CD1c-positive myeloid dendritic cell (primary cell): Measurements from ENCODE around the gene LHFPL6.

ENCODE experiments used
- DNase-seq: peaks from one replicate; pipeline ENCODE4 v3.0.0-alpha.2; 2016; ENCODE audit errors: extremely low spot score

The LHFPL6 gene

DNA sequence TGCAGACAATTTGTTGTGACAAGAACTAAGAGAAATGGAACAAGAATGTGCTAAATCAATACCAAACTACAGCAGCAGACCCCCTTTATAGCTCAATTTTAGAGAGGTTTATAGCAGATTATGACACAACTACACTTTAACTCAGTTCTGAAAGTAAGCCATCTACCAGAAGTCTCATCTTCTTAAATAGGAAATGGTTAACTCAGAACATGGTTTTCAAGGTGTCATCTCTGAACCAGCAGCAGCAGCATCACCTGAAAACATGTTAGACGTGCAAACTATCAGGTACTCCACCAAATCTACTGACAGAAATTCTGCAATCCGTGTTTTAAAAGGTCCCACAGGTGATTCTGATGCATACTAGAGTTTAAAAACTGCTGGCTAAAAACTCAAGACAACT is 6.8 kb downstream of the LHFPL6 start:
- DNase-seq: no peak

GRCh38 chr13:39590466-39591036 is 12.4 kb downstream of the LHFPL6 start:
- DNase-seq: no peak

DNA sequence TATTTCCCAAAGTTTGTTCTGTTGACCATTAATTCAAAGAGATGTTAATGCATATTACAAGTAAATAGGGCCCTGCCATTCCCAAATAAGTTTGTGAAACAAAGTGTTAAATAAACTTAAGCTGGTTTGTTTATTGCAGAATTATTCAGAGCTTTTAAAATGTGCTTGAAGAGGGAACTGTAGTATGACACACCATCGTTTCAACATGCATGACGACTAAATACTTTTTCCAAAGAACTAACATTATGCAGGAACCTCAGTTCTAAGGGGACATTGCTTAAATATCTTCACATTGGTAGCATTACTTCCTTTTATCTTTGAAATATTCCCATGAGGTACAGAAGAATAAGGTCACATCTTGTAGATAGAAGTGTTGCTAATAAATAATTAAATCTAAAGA is 14.6 kb downstream of the LHFPL6 start:
- DNase-seq: no peak

DNA sequence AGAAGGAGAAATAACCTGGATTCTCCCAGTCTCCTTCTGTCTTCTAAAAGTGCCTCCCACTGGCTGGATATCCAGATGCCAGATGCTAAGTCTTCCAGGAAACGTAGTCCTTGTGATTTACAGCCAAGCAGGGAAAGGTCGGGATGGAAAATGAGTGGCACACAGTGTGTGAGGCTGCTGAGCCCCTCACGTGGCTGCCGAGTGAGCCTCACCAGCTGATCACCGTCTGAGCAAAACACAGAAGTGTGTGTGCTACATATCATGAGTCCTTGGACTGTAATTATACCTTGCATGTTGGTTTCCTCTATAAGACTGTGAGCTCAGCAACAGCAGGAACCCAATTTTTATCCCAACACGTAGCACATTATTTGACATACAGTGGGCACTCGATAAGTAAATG is 15.1 kb downstream of the LHFPL6 start:
- DNase-seq: no peak

DNA sequence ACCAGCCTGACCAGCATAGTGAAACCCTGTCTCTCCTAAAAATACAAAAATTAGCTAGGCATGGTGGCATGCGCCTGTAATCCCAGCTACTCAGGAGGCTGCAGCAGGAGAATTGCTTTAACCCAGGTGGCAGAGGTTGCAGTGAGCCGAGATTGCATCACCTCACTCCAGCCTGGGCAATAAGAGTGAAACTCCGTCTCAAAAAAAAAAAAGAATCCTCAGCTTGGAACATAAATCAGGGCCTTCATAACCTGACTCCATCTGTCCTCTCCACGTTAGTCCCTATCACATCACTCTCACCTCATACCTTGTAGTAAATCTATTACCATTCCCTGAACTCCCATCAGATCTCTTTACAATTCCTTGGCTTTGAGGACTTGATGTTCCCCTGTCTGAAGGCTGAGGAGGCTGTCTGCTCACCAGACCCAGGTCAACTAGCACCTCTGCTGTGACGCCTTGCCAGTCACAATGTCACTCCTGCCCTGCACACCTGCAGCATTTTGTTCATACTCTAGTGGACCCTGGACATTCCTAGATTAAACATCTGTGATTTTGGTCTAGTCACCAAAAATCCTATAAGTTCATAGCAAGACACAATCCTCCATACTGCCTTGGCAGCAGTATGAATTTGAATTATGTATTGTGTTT is 15.9 kb downstream of the LHFPL6 start:
- DNase-seq: no peak

GRCh38 chr13:39586151-39586550 is 16.8 kb downstream of the LHFPL6 start:
- DNase-seq: no peak

GRCh38 chr13:39585219-39585618 is 17.8 kb downstream of the LHFPL6 start:
- DNase-seq: no peak

GRCh38 chr13:39580881-39581575 is 22.0 kb downstream of the LHFPL6 start:
- DNase-seq: no peak

DNA sequence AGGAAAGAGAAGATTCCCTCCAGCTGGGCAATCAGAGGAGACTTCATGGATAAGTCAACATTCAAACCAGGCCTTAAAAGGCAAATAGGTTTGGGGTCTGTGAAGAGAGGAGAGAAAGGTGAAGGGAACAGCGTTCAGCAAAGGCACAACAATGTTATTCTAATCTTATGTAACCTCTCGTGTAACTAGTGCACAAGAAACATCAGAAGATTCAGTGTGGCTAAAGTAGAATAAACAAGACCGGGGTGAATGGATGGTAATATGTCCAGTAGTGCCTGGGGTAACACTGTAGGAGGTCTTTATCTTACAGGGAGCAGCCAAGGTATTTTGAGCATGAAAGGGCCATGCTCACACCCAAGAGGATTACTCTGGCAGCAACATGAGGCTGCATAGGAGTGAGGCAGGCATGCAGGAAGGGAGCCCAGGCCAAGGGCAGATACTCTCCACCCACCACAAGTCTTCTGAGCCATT is 24.1 kb downstream of the LHFPL6 start:
- DNase-seq: no peak

GRCh38 chr13:39577838-39578491 is 25.0 kb downstream of the LHFPL6 start:
- no peak for DNase-seq

DNA sequence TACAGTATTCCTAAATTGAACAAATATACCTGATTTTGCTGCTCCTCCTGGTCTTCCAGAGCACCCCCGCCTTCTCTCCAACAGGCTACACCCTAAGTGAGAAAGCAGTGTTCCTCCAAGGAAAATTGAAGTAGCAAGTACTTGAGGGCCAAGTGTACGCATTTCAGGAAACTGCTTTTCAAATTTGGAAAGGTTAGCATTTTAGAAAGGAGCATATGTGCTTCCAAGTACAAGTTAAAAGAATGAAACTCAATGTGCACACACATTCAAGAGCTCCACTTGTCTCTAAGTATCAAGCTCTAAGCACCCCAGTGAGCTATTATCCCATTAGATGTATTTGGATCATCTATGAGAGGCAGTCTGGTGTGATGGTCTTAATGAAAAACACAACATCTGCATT is 25.8 kb downstream of the LHFPL6 start:
- DNase-seq: no peak

- DNase-seq: no peak
These were observed 27.3 kb downstream of the LHFPL6 start for GRCh38 chr13:39575641-39576238.

DNA sequence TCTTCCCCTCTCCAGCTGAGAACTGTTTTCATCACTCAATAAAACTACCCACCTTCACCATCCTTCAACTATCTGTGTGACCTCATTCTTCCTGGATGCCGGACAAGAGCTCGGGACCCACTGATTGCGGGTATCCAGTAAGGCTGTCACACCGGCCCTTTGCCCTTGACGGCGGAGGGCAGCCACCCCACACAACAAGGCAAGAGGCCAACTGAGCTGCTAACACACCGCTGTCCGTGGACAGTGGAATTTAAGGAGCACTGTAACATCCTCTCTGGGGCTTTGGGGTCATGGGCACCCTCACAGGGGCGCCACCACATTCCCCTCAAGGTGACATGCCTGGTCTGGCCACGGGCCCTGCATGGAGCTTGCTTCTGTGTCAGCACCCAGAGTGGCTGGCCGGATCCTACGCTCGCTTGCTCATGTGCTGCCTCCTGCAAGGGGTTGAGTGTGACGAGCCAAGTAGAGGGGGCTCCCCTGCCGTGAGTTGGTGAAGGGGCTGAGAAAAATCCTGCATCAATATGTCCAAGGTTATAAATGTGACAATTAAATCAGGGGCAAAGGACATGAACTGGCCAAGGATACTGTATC is 31.4 kb downstream of the LHFPL6 start:
- DNase-seq: no peak

GRCh38 chr13:39567569-39567968 is 35.4 kb downstream of the LHFPL6 start:
- DNase-seq: no peak

- no peak for DNase-seq
These were observed 36.6 kb downstream of the LHFPL6 start for GRCh38 chr13:39566216-39566869.

- no peak for DNase-seq
These were observed 37.7 kb downstream of the LHFPL6 start for GRCh38 chr13:39565036-39565949.

- DNase-seq: no peak
These were observed 39.6 kb downstream of the LHFPL6 start for GRCh38 chr13:39563470-39563735.

DNA sequence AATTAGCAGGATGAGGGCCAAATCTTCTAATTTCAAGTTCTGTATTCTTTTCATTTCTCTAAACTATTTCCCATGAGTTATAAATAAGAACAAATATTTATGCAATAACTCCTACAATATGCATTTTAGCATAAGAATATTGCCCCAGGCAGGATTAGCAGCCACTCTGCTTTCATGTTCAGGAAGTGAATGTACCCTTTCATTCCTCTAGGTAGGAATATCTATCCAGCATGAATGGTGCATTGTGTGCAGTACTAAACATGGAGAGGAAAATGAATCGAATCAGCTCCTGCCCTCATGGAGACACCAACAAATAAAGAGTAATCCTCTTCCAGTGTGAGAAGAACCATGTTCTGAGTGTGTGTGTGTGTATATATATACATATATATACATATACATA is 41.0 kb downstream of the LHFPL6 start:
- DNase-seq: no peak

DNA sequence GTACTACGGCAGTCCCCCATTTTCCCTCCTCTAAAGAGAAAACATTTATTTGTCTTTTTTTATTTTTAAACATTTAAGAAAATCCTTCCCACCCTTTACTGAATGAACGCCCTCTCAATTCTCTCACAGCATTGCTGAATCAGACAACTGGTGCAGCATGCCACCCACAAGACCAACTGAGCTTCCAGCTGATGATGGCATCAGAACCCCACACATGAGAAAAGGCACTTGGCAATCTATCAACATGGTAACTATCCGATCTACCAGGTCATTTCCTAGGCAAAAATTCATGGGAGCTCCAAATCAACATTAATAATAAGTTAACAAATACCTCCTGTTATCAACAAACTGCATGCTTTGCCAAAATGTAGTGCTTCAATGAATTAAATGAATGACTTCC is 43.1 kb downstream of the LHFPL6 start:
- DNase-seq: no peak

DNA sequence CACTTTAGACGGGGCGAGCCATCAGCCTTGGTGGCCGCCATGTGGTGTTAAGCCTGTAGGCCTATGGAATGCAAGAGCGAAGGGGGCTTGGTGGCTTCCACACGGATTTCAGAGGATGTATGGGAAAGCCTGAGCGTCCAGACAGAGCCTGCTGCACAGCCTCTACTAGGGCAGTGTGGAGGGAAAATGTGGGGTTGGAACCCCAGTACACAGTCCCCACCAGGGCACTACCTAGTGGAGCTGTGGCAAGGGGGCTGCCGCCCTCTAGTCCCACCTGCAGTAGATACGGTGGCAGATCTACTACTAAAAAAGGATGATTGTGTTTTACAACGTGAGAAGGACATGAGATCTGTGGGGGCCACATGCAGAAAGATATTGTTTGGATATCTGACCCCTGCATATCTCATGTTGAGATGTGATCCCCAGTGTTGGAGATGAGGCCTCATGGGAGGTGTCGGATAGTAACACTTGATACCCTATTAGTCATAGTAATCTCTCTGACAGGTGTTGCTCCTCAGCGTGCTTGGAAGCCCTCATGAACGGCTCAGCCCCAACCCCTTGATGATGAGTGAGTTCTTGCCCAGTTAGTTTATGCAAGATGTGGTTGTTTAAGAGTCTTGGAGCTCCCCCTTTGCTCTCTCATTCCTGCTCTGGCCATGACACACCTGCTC is 45.6 kb downstream of the LHFPL6 start:
- no peak for DNase-seq
